Measurements from ENCODE around the gene TIMELESS.

TIMELESS gene

DNA sequence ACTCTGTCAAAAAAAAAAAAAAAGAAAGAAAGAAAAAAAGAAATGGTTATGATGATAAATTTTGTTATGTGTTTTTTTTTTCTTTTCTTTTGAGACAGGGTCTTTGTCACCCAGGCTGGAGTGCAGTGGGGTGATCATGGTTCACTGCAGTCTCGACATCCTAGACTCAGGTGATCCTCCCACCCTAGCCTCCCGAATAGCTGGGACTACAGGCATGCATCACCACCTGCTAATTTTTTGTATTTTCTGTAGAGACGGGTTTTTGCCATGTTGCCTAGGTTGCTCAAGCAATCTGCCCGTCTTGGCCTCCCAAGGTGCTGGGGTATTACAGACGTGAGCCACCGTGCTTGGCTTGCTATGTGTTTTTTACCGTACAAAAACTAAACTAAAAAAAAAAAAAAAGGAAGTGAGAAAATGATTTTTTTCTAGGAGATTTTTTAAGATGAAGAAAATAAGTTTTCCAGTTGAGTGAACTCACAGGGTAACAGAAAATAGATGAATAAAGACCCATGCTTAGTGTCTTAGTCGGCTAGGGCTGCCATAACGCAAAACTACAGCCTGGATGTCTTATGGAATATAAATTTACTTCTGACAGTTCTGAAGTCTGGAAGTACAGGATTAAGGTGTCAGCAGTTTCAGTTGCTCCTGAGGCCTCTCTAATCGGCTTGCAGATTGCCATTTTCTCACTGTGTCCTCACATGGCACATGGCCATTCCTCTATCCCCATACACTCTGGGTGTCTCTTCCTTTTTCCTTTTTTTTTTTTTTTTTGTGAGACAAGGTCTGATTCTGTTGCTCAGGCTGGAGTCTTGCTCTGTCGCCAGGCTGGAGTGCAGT, 73.4 kb downstream of the TIMELESS start:
- Histone ChIP-seq H3K4me3 (ENCODE audit: low read depth, low read length) (no peak overlapping the region), H3K4me1 (ENCODE audit: control insufficient read depth, insufficient read depth, low read length) (no peaks in the 10 kb centered on the region), H3K9me3 (ENCODE audit: control insufficient read depth, insufficient read depth, low read depth, low read length) (no peaks in the 10 kb centered on the region), H3K36me3 (ENCODE audit: control insufficient read depth in 2 of 2, insufficient read depth in 1 of 2, low read length in 2 of 2) (no peaks in the 10 kb centered on the region), H3K27ac (ENCODE audit: extremely low read depth, low read depth, low read length) (no peak overlapping the region)
- TF ChIP-seq ZNF423 (tag by site-specific recombination; IDR thresholded peaks at IDR 0.05), result no peak
- TF ChIP-seq, protein P1, sequence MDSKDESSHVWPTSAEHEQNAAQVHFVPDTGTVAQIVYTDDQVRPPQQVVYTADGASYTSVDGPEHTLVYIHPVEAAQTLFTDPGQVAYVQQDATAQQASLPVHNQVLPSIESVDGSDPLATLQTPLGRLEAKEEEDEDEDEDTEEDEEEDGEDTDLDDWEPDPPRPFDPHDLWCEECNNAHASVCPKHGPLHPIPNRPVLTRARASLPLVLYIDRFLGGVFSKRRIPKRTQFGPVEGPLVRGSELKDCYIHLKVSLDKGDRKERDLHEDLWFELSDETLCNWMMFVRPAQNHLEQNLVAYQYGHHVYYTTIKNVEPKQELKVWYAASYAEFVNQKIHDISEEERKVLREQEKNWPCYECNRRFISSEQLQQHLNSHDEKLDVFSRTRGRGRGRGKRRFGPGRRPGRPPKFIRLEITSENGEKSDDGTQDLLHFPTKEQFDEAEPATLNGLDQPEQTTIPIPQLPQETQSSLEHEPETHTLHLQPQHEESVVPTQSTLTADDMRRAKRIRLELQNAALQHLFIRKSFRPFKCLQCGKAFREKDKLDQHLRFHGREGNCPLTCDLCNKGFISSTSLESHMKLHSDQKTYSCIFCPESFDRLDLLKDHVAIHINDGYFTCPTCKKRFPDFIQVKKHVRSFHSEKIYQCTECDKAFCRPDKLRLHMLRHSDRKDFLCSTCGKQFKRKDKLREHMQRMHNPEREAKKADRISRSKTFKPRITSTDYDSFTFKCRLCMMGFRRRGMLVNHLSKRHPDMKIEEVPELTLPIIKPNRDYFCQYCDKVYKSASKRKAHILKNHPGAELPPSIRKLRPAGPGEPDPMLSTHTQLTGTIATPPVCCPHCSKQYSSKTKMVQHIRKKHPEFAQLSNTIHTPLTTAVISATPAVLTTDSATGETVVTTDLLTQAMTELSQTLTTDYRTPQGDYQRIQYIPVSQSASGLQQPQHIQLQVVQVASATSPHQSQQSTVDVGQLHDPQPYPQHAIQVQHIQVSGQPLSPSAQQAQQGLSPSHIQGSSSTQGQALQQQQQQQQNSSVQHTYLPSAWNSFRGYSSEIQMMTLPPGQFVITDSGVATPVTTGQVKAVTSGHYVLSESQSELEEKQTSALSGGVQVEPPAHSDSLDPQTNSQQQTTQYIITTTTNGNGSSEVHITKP (tag by site-specific recombination; IDR thresholded peaks at IDR 0.05), result peak; percentile 59
- ChIA-PET POLR2A (interaction anchor here (1.0 kb wide), 1 partner anchor 16 kb away, joined by 4 read pairs; the partner anchor contains the start of gene STAT2), CTCF (interaction anchor here (0.6 to 0.9 kb wide), 2 partner anchors 11 to 88 kb away, joined by 3 to 5 read pairs; no protein-coding TSS in a partner anchor)

- CTCF ChIA-PET, result interaction anchor here (0.6 to 0.9 kb wide), 5 partner anchors 12 to 181 kb away, joined by 3 to 5 read pairs (median 3); no protein-coding TSS in a partner anchor
- H3K4me3 ChIP-seq (ENCODE audit: low read depth, low read length), result no peak overlapping the region
- H3K27ac ChIP-seq (ENCODE audit: extremely low read depth, low read depth, low read length), result no peak overlapping the region
- no peaks in the 10 kb centered on the region for H3K9me3 ChIP-seq (ENCODE audit: control insufficient read depth, insufficient read depth, low read depth, low read length)
- TF ChIP-seq EGR2 (tag by site-specific recombination; IDR thresholded peaks at IDR 0.05; ENCODE audit: low read depth), result peak; percentile 62; the same call in 1 of the 2 replicates
- TF ChIP-seq ZNF707 (tag by site-specific recombination; IDR thresholded peaks at IDR 0.05), result no peak
- TF ChIP-seq ZFHX2 (tag by site-specific recombination; conservative IDR thresholded peaks at IDR 0.05), result peak; percentile 36; the same call in 1 of the 2 replicates
- no peaks in the 10 kb centered on the region for H3K4me1 ChIP-seq (ENCODE audit: control insufficient read depth, insufficient read depth, low read length)
- POLR2A ChIA-PET, result interaction anchor here (0.6 to 1.0 kb wide), 4 partner anchors 15 to 897 kb away, joined by 3 to 5 read pairs (median 4); partner anchors contain the start of gene STAT2
- H3K36me3 ChIP-seq (ENCODE audit: control insufficient read depth in 2 of 2, insufficient read depth in 1 of 2, low read length in 2 of 2), result no peaks in the 10 kb centered on the region
Measured at GRCh38 chr12:56374726-56375597, 74.3 kb downstream of the TIMELESS start.

GRCh38 chr12:56373515-56373914, 75.7 kb downstream of the TIMELESS start:
- no peaks in the 10 kb centered on the region for H3K9me3 ChIP-seq (ENCODE audit: control insufficient read depth, insufficient read depth, low read depth, low read length)
- ChIA-PET CTCF (interaction anchor here (0.5 to 0.8 kb wide), 3 partner anchors 34 to 91 kb away, joined by 3 to 6 read pairs (median 4); no protein-coding TSS in a partner anchor), POLR2A (no interaction called here)
- TF ChIP-seq SETDB1 (IDR thresholded peaks at IDR 0.05; ENCODE audit: insufficient read length, low read length) (peak; percentile 24), HOXA7 (CRISPR knock-in tag; IDR thresholded peaks at IDR 0.05; ENCODE audit: borderline replicate concordance) (no peak)
- no peak overlapping the region for H3K4me3 ChIP-seq (ENCODE audit: low read depth, low read length)
- no peak overlapping the region for H3K27ac ChIP-seq (ENCODE audit: extremely low read depth, low read depth, low read length)
- no peaks in the 10 kb centered on the region for H3K36me3 ChIP-seq (ENCODE audit: control insufficient read depth in 2 of 2, insufficient read depth in 1 of 2, low read length in 2 of 2)
- no peaks in the 10 kb centered on the region for H3K4me1 ChIP-seq (ENCODE audit: control insufficient read depth, insufficient read depth, low read length)

- ChIA-PET POLR2A (no interaction called here), CTCF (no interaction called here)
- no peaks in the 10 kb centered on the region for H3K9me3 ChIP-seq (ENCODE audit: control insufficient read depth, insufficient read depth, low read depth, low read length)
- H3K27ac ChIP-seq (ENCODE audit: extremely low read depth, low read depth, low read length), result no peak overlapping the region
- no peaks in the 10 kb centered on the region for H3K36me3 ChIP-seq (ENCODE audit: control insufficient read depth in 2 of 2, insufficient read depth in 1 of 2, low read length in 2 of 2)
- H3K4me3 ChIP-seq (ENCODE audit: low read depth, low read length), result no peak overlapping the region
- H3K4me1 ChIP-seq (ENCODE audit: control insufficient read depth, insufficient read depth, low read length), result no peaks in the 10 kb centered on the region
- no peak for TF ChIP-seq ZNF354C (tag by site-specific recombination; IDR thresholded peaks at IDR 0.05; ENCODE audit: borderline replicate concordance, low read depth)
- TF ChIP-seq ZNF548 (tag by site-specific recombination; IDR thresholded peaks at IDR 0.05), result no peak
- TF ChIP-seq ZNF654 (tag by site-specific recombination; IDR thresholded peaks at IDR 0.05; ENCODE audit: low read depth), result no peak
- no peak for TF ChIP-seq ZSCAN4 (tag by site-specific recombination; IDR thresholded peaks at IDR 0.05)
- TF ChIP-seq ZBTB6 (tag by site-specific recombination; IDR thresholded peaks at IDR 0.05), result no peak
- no peak for TF ChIP-seq ZNF704 (tag by site-specific recombination; IDR thresholded peaks at IDR 0.05)
- TF ChIP-seq ZNF785 (tag by site-specific recombination; IDR thresholded peaks at IDR 0.05), result no peak
Measured at GRCh38 chr12:56366948-56367347, 82.3 kb downstream of the TIMELESS start.
